GM19023 (cell line): ENCODE measurements around the gene RITA1.

Source experiments
- ATAC-seq: cut with Tn5 transposase; IDR thresholded peaks from one replicate; pipeline ENCODE4 v1.9.1; 2021; ENCODE audit warnings: mild to moderate bottlenecking, moderate library complexity; ENCODE audit not compliant: unreplicated experiment

Gene RITA1

GRCh38 chr12:113226696-113227568, 41.4 kb downstream of the RITA1 start:
- no peak for ATAC-seq

GRCh38 chr12:113227686-113228391, 42.3 kb downstream of the RITA1 start:
- ATAC-seq: no peak

- ATAC-seq: no peak
Observed at GRCh38 chr12:113228394-113229028, 43.0 kb downstream of the RITA1 start.

GRCh38 chr12:113230315-113231234, 45.1 kb downstream of the RITA1 start:
- ATAC-seq: peak; percentile 15

GRCh38 chr12:113231235-113232088, 45.9 kb downstream of the RITA1 start:
- no peak for ATAC-seq

- no peak for ATAC-seq
Observed at GRCh38 chr12:113232089-113232839, 46.7 kb downstream of the RITA1 start.

- peak; percentile 61 for ATAC-seq
Observed at GRCh38 chr12:113232840-113233585, 47.5 kb downstream of the RITA1 start.

GRCh38 chr12:113233967-113234366, 48.4 kb downstream of the RITA1 start:
- ATAC-seq: no peak

- ATAC-seq: no peak
Observed at GRCh38 chr12:113234483-113234882, 49.0 kb downstream of the RITA1 start.

- ATAC-seq: no peak
Observed at GRCh38 chr12:113235976-113236375, 50.5 kb downstream of the RITA1 start.

- no peak for ATAC-seq
Observed at GRCh38 chr12:113236539-113237399, 51.2 kb downstream of the RITA1 start.

GRCh38 chr12:113237748-113238147, 52.2 kb downstream of the RITA1 start:
- ATAC-seq: no peak

GRCh38 chr12:113238309-113238708, 52.8 kb downstream of the RITA1 start:
- ATAC-seq: no peak

GRCh38 chr12:113239288-113239771, 53.8 kb downstream of the RITA1 start:
- ATAC-seq: no peak

- ATAC-seq: no peak
Observed at GRCh38 chr12:113239811-113240331, 54.4 kb downstream of the RITA1 start.

GRCh38 chr12:113240395-113240794, 54.9 kb downstream of the RITA1 start:
- ATAC-seq: no peak
